Endothelial cell of umbilical vein (primary cell): ENCODE results near the gene ABCA1.

ENCODE experiments used
- CTCF ChIP-seq, 2 donors: IDR thresholded peaks; 1 replicate in 1 of 2; 2 replicates in 1 of 2; pipeline ENCODE4 v1.5.1; 2011; ENCODE audit warnings: low read length in 2 of 2, mild to moderate bottlenecking in 2 of 2, moderate library complexity in 2 of 2, control low read depth in 1 of 2, inconsistent platforms in 1 of 2, low read depth in 1 of 2; ENCODE audit not compliant: insufficient read depth in 1 of 2; ENCODE audit errors: extremely low read depth in 1 of 2
- EZH2 ChIP-seq: IDR thresholded peaks from 2 replicates; pipeline ENCODE4 v1.6.1; 2012; ENCODE audit warnings: borderline replicate concordance, low read depth, mild to moderate bottlenecking, moderate library complexity, low read length, inconsistent platforms; ENCODE audit not compliant: severe bottlenecking
- FOS ChIP-seq: IDR thresholded peaks from 2 replicates; pipeline ENCODE4 v1.6.1; 2011; ENCODE audit warnings: mild to moderate bottlenecking, low read length, moderate library complexity, borderline replicate concordance; ENCODE audit not compliant: insufficient read depth
- GATA2 ChIP-seq: IDR thresholded peaks from 2 replicates; pipeline ENCODE4 v1.7.0; 2011; ENCODE audit warnings: low read depth, mild to moderate bottlenecking, moderate library complexity, mixed read lengths, low read length; ENCODE audit not compliant: insufficient read length, insufficient read depth
- JUN ChIP-seq: IDR thresholded peaks from 2 replicates; pipeline ENCODE4 v1.6.1; 2011; ENCODE audit warnings: borderline replicate concordance, low read depth; ENCODE audit not compliant: insufficient read length, insufficient read depth
- MYC ChIP-seq: IDR thresholded peaks from one replicate; pipeline ENCODE4 v1.6.1; 2011; ENCODE audit warnings: mild to moderate bottlenecking, low read depth, low read length
- POLR2A ChIP-seq: IDR thresholded peaks from 2 replicates; pipeline ENCODE4 v1.6.1; 2012; ENCODE audit warnings: low read depth, mild to moderate bottlenecking, control low read depth, low read length
- POLR2AphosphoS5 ChIP-seq: IDR thresholded peaks from 2 replicates; pipeline ENCODE4 v1.6.1; 2012; ENCODE audit warnings: low read depth, mild to moderate bottlenecking, control low read depth, low read length, moderate library complexity; ENCODE audit not compliant: insufficient read depth

- TF ChIP-seq EZH2 (no peak), GATA2 (no peak), CTCF (IDR thresholded peaks at IDR 0.05; ENCODE audit: extremely low read depth in 1 of 2, insufficient read depth in 1 of 2, low read depth in 1 of 2, low read length in 2 of 2) (no peak), POLR2A (no peak), POLR2AphosphoS5 (no peak), FOS (no peak), JUN (no peak), MYC (no peak)
These were observed 153.0 kb downstream of the ABCA1 start for GRCh38 chr9:104774831-104775573.
